SH-SY5Y (cell line): ENCODE measurements around the gene KLRC2.

Source experiments
- GATA2 ChIP-seq: IDR thresholded peaks from 2 replicates; pipeline ENCODE4 v1.6.1; 2011; ENCODE audit warnings: mild to moderate bottlenecking, low read depth, low read length
- GATA3 ChIP-seq: IDR thresholded peaks from 2 replicates; pipeline ENCODE4 v1.6.1; 2011; ENCODE audit warnings: low read depth, mild to moderate bottlenecking, low read length, moderate library complexity

- TF ChIP-seq GATA3 (no peak), GATA2 (no peak)
Measured at GRCh38 chr12:10386857-10387256, 49.0 kb downstream of the KLRC2 start.
